Left lobe of liver (tissue), 2 donors: Measurements from ENCODE around the gene MRPL38. TPM values are rescaled to one million over a fixed set of nuclear protein-coding genes. Genes with fewer than 3 reads are reported as not detected.
"Not testable (repeated sequence)": the region's sequence is repeated elsewhere in the genome, so short reads cannot be mapped to it uniquely, and the experiment has no call there.

ENCODE experiments used
- ATAC-seq: fragments of 200-7000 bp; cut with Tn5 transposase; one replicate; pipeline ENCODE4 v1.9.1; 2020; ENCODE audit warnings: mild to moderate bottlenecking, moderate library complexity
- DNase-seq: peaks from one replicate; pipeline ENCODE4 v3.0.0-alpha.2; 2020; ENCODE audit warnings: low spot score
- total RNA-seq: library from RNA; stranded (reverse); gene quantifications from one replicate; pipeline ENCODE4 v1.2.1, GENCODE V29; 2021
- donor health status: DM: no; HTN: no; CAD: no; lungs with moderate emphysema.
- donor health status: DM: no; HTN: yes; CAD: no.

The MRPL38 gene
- total RNA-seq, 1 donor from 2014 or later = 82.4 TPM

DNA sequence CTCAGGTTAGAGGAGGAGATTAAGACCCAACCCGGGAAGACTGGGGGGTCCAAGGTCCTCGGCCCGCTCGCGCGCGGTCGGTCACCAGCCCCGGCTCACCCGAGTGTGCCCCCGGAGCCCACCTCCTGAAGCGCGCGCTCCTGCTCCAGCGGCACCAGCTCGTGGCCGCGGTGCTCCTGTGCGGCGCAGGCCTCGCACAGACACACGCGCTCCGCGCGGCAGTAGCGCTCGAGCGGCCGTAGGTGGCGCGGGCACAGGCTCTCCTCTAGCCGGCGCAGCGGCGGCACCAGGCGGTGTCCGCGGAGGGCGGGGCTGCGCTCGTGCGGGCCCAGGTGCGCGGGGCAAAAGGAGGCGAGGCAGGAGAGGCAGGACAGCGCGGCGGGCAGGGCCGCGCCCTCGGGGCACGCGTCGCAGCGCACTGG lies 26.9 kb downstream of the MRPL38 start:
- ATAC-seq = peak; percentile 65
- peak; percentile 83 for DNase-seq

DNA sequence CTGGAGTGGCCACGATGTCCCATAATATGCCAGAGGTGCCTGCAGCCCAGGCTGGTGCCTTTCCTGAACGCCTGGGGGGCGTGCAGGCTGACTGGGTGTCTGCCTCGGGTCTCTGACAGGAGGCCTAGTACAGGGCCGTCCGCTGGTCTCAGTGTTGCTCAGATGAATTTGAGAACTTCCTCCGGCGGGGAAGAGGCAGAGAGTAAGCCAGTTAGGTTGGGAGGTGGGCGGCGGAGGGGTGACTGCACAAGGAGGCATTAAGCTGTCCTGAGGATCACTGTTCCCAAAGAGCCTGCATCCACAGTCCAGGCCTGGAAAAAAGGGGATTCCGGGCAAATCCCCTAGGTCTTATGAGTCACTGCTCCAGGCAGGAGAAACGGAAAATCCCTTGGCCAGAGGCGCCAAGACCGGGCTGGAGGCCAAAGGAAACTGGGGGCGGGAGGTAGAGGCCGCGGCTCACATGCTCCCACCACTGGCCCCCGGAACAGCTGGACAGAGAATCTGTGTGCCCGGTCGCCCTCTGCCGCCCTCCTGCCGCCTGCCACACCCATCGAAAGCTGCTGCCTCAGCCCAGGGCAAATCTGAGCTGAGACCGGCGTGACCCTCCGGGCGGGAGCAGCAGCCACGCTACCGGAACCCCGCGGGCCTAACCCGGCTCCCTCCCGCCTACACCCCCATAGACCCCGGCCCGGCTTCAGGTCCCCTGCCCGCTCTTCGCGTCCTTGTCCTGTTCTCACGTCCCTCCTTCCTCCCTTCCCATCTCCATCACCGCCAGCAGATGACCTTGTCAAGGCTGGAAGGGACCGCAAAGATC lies 27.5 kb downstream of the MRPL38 start:
- ATAC-seq = peak; percentile 61
- DNase-seq = peak; percentile 87

DNA sequence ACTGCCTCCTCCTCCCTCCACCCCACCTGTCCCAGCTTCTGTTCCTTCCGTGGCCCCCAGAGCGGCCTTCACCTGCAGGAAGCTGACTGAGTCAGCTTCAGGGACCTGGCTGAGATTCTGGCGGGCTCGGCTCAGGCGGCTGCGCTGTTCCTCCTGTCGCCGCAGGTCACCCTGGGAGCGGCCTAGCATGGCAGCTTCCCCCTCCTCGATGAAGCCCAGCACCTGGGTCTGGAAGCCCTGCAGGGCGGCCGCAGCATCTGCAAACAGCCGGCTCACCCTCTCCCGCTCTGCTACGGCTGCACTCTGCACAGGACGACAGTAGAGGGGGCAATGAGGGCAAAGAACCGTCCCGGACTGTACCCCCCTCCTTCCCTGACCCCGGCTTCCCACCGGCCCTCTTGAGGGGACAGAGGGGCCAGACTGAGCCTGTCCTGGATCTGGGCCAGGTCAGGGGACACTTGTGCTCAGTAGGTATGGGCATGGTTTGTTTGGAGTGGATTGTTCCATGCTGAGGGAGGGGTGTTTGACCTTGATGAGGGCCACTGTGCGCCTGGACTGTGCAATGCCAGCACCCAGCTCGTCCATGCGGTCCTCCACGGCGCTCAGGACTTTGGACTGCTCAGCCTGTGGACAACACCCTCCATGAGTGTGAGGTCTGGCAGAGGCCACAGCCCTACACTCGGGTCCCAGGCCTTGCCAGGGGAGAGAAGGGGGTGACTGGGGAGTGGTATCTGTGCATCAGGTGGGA lies 28.3 kb downstream of the MRPL38 start:
- peak; percentile 63 for ATAC-seq
- DNase-seq = peak; percentile 88

DNA sequence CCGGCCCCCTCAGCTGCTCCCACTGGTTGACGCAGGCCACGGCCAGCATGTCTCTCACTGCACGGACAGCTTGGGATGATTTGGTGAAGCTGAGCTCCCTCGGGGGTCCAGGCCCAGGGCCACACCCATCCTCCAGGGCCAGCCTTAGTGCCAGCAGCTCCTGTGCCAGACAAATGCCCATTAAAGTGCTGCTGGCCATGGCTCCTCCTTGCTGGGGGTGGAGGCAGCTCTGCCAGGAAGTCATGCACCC lies 28.8 kb downstream of the MRPL38 start:
- DNase-seq (no peak), ATAC-seq (peak; percentile 38)

DNA sequence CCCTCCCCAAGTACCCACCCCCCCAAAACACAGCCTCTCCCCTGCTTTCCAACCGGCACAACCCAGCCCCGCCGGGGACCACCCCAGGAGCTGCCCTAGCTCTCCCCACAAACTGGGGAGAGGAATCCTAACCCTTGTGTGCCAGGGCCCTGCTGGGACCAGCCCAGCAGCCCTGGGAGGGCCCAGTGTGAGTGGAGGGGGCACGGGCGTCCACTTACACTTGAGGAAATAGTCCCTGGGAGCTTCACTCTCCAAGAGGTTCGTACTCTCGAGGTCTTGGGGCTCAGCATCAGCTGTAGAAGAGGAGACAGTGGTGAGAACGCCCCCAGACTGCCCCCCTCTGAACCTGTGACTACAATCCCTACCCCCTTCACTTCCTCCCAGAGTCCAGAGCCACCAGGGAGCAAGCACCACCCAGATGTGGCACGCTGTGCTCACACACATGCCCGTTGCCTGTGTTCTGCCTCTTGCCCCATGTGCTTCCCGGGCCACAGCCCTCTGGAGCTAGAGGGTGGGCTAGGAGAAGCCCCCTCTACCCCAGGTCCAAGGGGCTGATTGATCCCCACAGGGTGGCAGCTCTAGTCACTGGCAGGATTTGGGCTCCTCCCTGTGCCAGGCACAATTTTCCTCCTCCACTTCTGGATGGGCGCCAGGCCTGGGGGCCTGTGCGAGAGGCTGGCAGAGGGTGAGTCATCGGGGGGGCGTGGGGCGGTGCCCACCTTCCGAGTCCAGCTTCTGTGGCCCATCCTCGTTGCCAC lies 29.3 kb downstream of the MRPL38 start:
- ATAC-seq = no peak
- DNase-seq = no peak

DNA sequence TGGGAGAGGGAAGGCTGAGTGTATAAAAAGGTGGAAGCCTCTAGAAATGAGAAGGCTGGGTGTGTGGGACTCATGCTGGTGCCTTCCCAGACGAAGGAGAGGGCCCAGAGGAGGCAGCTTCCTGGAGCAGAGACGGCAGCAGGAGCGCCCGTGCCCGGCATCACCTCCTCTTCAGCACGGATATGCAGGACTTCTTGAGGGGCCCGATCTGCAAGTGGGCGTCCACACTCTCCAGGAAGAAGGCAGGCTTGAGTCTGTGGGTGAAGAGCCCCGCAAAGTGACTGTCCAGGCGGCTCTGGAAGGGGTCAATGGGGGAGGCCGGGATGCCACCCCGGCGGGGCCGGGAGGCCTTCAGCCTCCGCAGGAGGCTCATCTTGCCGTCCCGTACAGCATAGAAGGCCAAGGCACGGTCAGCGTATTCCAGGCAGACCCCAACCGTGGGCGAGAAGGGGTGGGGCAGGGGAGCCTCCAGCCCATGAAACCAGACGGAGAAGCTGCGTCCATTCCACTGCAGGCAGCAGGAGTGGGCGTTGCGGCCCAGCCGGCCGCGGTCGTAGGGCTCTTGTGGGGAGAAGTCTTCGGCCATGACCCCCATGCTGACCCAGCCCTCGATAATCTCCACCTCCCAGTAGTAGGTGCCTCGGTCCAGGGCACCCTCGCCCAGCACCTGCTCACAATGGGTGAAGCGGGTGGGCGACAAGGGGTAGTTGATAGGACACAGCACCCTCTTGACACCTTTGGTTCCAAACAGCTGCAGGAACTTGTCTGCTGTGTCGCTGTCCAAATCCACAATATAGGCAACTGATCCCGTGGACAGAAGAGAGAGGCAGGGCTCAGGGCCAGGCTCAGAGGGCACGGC lies 30.1 kb downstream of the MRPL38 start:
- ATAC-seq = no peak
- DNase-seq = no peak

DNA sequence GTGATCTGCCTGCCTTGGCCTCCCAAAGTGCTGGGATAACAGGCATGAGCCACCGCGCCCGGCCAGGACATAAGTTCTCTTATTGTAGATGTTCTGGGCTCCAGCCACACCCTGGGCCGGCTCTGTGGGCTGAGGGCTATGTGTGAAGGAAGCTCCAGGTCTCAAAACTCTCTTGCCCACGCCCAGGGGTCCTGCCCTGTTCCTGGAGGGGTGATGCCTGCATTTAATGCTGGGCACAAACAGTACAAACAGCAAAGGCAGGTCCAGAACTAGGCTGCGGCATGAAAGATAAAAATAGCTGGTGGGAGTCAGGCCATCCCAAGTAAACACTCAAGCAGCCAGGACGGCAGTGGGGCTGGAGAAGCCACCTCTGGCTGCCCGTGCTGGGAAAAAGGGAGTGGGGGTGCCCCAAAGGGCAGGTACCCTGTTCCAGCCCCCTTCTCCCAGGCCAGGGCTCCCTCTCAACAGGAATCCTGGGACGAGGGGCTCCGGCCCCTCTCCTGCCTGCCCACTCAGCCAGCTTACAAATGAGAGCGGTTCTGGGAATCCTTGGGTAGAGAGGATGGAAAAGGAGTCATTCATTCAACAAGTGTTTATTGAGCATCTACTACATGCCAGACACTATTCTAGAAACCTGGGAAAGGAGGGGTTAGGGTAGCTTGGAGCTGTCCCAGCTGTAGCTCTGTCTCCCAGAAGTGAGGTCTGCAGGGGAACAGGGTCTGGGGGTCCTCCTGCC lies 30.9 kb downstream of the MRPL38 start:
- no peak for DNase-seq
- no peak for ATAC-seq

DNA sequence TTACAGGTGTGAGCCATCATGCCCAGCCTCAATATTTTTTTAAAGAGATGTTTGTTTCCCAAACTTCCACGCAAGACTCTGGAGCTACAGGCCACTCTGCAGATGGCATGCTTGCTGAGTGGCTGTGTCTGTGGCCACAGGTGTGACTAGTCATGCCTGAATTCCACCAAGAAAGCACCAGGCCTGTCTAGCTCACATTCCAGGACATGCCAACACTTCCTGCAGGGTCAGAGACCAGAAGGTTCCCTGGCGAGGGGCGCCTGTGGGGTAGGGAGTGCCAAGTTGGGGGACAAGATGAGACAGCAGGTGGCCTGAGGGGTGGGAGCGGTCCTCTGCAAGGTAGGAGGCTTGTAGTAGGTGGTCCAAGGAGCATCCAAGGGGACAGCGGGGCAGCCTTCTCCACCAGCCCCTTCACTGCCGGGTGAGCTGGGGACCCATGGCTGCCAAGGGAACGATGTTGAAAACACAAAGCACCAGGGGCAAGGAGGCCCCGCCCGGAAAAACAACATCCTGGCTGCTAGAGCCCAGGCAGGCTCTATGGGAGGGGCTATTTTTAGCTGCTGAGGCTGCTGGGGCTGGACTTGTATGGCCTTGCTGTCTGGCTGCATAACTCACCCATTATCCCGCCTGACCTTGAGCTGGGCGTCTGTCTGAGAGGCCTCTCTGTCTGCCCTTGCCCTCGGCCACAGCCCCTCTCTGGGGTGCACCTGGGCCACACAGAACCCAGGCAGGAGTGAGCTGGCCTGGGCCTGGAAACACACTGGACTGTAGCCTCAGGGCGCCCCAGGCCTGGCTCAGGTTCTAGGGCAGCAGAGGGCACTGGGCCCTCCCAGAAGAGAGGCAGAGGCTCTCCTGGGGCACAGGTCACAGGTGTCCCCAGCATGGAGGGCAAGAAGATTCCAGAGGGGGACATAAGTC lies 32.0 kb downstream of the MRPL38 start:
- no peak for ATAC-seq
- DNase-seq = no peak

DNA sequence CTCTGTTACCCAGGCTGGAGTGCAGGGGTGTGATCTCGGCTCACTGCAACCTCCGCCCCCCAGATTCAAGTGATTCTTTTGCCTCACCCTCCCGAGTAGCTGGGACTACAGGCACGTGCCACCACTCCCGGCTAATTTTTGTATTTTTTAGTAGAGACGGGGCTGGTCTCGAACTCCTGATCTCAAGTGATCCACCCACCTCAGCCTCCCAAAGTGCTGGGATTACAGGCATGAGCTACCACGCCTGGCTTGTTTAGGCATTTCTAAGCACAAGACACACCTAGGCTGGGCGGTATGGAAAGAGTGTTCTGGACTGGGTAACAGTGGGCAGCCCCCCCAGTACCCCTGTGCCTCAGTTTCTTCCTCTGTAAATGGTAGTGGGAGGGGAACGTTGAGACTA lies 34.5 kb downstream of the MRPL38 start:
- DNase-seq = not testable (repeated sequence)

DNA sequence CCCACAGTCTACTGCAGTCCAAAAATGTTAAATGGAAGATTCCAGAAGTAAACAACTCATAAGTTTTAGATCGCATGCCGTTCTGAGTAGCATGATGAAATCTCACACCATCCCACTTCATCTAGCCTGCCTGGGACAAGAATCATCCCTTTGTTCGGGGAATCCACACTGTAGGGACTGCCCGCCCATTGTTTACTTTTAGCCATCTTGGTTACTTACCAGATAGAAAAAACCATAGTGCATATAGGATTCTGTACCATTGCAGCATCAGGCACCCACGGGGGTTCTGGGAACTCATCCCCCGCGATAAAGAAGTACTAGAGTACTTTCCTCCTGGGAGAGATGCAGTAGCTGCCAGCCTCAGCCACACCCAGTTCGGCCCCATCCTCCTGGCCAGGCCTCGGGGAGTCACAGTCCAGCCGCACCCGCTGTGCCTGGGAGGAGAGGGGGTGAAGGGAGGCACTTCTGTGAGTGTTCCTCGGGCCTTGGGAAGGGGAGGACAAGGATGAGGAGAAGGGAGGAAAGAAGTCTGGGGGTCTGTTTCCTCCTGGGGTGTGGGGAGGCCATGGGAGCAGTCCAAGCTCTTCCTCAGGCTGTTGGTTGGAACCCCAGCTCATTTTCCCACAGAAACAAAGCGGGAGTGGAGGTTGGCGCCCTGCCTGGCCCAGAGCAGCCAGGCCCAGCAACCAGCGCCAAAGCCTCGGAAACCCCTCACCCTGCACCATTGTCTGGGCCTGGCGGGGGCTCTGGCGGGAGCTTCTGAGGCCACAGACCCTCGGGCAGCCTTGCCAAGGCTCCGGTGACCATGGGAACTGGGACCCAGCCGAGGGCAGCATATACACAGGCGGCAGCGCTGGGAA lies 35.2 kb downstream of the MRPL38 start:
- DNase-seq (no peak), ATAC-seq (no peak)

More for the DNA sequence above, 34.5 kb downstream of the MRPL38 start:
- not testable (repeated sequence) for ATAC-seq

DNA sequence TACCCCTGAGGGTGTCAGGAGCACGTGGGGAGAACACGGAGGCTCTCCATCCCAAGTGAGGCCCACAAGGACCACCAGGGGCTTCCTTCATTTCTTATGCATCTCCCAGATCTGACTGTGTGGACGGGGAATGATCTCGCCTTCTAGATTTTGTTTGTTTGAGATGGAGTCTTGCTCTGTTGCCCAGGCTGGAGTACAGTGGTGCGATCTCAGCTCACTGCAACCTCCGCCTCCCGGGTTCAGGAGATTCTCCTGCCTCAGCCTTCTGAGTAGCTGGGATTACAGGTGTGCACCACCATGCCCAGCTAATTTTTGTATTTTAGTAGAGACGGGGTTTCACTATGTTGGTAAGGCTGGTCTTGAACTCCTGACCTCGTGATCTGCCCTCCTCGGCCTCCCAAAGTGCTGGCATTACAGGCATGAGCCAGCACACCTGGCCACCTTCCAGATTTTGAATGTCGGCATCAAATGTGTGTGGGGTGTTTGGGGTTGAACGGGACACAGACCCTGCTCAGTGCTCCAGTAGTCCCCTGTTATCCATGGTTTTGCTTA lies 35.9 kb downstream of the MRPL38 start:
- not testable (repeated sequence) for ATAC-seq

DNA sequence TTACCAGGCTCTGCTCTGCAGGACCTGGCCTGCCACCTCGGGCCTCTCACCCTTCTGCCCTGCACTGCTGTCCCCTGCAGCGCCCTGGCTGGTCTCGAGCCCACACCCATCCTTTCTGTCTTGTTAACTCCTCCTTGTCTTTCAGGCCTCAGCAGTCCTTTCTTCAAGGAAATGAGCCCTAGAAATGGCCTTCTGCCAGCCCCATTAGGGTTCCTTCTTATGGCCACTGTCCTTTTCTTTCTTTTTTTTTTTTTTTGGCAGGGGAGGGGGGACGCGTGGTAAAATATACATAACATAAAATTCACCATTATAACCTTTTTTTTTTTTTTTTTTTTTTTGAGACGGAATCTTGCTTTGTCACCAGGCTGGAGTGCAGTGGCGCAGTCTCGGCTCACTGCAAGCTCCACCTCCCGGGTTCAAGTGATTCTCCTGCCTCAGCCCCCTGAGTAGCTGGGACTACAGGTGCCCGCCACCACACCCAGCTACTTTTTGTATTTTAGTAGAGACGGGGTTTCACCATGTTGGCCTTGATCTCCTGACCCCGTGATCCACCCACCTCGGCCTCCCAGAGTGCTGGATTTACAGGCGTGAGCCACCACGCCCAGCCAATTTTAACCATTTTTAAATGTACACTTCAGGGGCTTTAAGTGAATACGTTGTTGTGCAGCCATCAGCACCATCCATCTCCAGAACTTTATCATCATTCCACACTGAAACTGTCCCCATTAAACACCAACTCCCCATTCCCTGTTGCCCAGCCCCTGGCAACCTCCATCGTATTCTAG lies 39.1 kb downstream of the MRPL38 start:
- DNase-seq, ATAC-seq: not testable (repeated sequence)

More for the DNA sequence above, 35.9 kb downstream of the MRPL38 start:
- DNase-seq = not testable (repeated sequence)

DNA sequence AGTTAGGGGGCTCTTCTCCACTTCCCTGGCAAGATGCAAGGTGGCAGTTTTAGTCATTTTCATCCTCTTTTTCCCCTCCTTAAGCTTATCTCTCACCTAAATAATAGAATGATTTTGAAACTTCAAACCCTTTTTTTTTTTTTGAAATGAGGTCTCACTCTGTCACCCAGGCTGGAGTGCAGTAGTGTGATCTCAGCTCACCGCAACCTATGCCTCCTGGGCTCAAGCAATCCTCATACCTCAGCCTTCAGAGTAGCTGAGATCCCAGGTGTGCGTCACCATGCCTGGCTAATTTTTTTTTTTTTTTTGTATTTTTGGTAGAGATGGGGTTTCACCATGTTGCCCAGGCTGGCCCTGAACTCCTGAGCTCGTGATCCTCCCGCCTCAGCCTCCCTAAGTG lies 39.8 kb downstream of the MRPL38 start:
- not testable (repeated sequence) for ATAC-seq, DNase-seq

DNA sequence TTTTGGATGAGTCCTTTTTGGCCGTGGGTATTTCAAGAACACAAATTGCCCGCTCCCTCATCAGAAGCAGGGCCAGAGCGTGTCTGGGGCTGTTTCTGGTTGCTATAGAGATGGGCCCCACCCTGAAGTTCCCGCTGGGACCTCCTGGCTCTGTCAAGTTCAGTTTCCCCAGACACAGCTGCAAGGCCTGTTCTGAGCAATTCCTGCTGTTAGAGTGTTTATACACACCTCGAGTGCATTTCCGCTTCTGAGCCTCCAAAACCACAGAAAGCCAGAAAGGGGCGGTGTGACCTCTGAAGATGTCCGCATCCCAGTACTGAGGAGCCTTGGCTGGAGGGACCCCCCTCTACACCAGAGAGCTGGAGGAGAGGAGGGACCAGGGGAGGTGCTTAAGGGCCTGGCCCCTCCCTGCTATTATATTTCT lies 40.2 kb downstream of the MRPL38 start:
- ATAC-seq = peak; percentile 34
- DNase-seq = no peak

DNA sequence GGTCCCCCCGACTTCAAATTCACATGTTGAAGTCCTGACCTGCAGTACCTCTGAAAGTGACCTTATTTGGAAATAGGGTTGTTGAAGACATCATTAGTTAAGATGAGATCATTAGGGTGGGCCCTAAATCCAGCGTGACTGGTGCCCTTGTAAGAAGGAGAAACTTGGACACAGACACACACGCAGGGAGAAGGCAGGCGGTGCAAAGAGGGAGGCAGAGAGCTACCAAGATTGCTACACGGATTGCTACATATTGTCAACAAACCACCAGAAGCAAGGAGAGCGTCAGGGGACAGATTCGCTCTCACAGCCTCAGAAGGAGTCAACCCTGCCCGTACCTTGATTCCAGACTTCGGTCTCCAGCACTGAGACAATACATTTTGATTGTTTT lies 42.8 kb downstream of the MRPL38 start:
- DNase-seq (no peak), ATAC-seq (no peak)

DNA sequence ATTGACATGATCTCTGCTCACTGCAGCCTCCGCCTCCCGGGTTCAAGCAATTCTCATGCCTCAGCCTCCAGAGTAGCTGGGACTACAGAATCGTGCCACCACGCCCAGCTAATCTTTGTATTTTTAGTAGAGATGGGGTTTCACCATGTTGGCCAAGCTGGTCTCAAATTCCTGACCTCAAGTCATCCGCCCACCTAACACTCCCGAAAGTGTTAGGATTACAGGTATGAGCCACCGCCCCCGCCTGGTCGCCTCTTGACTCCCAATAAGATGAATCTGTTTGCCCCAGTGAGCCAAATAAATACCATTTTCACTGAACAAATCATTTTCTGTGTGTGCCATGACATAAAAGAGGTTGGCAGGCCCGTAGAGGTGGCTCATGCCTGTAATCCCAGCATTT lies 45.3 kb downstream of the MRPL38 start:
- not testable (repeated sequence) for DNase-seq, ATAC-seq
